SK-N-MC (cell line): ENCODE data around the gene TOM1L2.

Experiments used
- EZH2 ChIP-seq: fragments of 200-600 bp; sonication (generic); IDR thresholded peaks from one replicate; pipeline ENCODE4 v1.6.1; 2017; ENCODE audit warnings: antibody characterized with exemption
- POLR2AphosphoS5 ChIP-seq: IDR thresholded peaks from 2 replicates; pipeline ENCODE4 v1.6.1; 2012; ENCODE audit warnings: mild to moderate bottlenecking, low read depth, low read length, borderline replicate concordance

- TF ChIP-seq POLR2AphosphoS5 (no peak), EZH2 (no peak)
Observed at GRCh38 chr17:17934806-17935205, 37.4 kb downstream of the TOM1L2 start.
